GM18951 (cell line): ENCODE measurements around the gene PRKAA2.

Experiments used
- POLR2A ChIP-seq: IDR thresholded peaks from 4 replicates; pipeline ENCODE4 v1.6.1; 2011; ENCODE audit warnings: mild to moderate bottlenecking; ENCODE audit not compliant: insufficient read length, insufficient read depth; ENCODE audit errors: extremely low read depth
- in situ Hi-C: fragments of 300-500 bp; cut with MboI; formaldehyde crosslinking; loops from one replicate; pipeline ENCODE4 v1.12.0; 2022; ENCODE audit warnings: low sequenced_read_pairs, mixed read lengths, inconsistent platforms; ENCODE audit not compliant: unreplicated experiment

PRKAA2 gene

DNA sequence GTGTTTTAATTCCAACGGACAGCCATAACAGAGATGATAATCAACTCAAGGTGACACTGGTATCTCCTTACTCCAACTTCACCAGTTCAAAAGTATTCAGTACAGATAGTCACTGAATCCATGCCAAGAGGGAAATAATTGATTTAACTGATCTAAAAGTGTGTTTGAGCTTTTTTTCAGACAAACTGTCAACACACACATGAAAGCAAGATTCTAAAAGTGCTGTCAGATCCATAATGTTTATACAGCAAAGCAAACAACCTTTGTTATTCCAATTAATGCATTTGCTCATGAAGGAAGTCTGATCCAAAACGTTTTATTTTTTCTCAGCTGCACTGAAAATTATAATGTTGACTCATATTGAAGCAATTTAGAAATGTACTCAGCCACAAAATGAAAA, 5.9 kb upstream of the PRKAA2 start:
- in situ Hi-C loops, result no loop called here
- TF ChIP-seq POLR2A, result no peak

DNA sequence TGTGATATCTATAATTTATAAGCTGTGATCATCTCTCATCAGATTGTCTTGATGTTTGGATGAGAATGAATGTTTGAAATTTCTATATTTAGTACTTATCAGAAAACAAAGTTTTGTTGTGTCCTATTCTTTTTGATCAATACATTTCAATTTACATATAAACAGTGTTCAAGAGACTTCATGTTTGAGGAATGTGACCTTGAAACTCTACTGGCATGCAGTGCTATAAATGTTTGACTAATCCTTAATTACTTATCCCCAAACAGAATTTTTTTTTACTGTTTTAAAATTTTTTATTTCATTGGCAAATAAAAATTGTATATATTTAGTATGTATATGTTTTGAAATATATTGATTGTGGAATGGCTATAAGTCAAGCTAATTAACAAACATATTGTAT, 1.5 kb upstream of the PRKAA2 start:
- in situ Hi-C loops, result no loop called here
- no peak for TF ChIP-seq POLR2A

DNA sequence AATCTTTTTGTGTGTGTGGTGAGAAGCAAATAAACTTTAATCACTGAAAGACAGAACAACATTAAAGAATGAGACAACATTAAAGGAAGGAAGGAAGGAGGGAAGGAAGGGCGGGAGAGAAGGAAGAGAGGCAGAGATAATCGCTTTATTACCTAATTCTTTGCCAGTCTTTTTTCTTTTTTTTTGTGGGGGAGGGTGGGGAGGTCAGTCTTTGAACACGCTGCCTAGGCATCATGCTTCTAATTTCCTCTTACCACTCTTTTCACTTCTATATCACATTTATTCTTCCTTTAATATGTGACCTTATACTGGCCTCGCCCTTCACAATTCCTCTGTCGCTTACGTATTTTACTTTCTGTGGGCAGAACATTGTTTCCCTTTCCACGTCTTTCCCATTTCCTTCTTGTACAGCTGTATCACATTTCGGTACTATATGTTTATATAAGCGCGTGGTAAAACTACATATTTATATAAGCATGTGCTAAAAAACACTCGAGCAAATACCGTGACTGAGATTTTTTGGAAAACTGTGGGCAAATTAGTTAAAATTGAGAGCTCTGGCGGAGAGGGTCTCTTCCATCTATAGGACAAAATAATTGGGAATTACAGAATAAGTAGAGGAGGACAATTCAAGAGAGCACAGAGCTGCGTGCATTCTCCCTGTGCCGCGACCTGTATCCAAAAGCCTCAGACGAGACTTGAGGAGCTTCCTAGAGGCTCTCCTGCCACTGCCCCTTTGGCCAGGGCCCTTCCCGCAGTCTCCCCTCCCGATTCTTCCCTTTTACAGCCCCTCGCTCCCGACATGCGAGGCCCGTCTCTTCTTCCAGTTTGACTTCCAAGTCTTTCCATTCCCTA, 823 bp upstream of the PRKAA2 start:
- no peak for TF ChIP-seq POLR2A
- in situ Hi-C loops, result no loop called here

DNA sequence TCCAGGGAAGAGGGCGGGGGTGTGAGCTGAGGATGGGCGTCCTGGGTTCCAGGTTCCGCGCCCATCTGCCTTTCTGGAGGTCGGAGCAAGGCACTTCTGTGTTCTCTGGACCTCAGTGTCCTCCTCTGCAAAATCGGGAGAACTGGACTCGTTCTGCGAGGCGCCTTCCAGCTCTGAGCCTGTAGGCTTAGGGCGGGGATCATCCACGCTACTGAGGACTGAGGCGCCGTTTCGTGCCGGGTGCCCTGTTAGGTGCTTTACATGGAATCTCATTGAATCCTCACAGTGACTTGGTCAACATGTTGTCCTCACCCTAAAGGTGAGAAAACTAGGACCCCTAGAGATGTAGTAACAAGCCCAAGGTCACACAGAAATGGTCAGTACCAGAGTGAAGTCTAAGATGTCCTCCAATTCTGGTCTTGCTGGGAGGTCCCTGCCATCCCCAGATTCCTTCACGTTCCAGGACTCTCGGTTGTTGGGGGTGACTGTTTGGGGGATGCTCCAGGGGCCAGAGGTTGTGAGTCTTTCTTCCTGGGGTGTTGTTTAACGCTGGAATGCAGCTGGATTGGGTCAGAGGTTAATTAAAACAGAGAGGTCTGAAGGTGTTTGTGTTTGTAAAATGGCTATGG, 677 bp downstream of the PRKAA2 start:
- in situ Hi-C loops, result no loop called here
- TF ChIP-seq POLR2A, result no peak

DNA sequence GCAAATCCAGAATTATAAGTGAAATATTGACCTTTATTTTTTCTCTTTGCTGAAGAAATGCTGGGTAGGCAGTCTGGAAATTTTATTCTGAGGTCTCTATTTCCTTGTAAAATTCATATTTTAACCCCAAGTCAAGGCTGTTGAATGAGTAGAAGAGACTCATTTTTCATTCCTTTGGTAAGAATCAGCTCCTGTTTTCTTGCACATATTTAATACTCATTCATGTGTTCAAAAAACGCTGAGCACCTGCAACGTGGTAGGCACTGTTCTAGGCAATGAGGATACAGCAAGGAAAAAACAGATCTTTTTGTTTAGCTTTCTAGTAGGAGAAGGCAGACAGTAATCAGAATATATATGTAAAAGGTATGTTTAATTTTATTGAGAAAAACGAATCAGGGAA, 1.5 kb downstream of the PRKAA2 start:
- no peak for TF ChIP-seq POLR2A
- in situ Hi-C loops, result no loop called here

DNA sequence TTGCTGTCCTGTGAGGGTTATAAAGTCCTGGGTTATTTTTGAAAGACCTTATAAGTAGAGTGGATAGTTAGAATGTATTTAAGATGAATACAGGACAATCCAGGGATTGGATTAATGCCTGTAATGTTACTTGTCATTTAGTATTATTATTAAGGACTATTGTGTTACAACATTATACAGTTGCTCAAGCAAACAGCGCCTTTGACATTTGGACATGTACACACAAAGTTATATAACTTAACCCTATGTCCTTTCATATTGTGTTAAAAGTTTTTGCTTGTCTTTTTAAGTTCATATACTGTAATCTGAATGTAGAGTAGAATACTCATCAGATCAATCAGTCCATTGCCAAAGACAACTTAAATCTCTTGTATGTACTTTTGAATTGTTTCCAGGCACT, 2.0 kb downstream of the PRKAA2 start:
- no peak for TF ChIP-seq POLR2A
- in situ Hi-C loops, result no loop called here

DNA sequence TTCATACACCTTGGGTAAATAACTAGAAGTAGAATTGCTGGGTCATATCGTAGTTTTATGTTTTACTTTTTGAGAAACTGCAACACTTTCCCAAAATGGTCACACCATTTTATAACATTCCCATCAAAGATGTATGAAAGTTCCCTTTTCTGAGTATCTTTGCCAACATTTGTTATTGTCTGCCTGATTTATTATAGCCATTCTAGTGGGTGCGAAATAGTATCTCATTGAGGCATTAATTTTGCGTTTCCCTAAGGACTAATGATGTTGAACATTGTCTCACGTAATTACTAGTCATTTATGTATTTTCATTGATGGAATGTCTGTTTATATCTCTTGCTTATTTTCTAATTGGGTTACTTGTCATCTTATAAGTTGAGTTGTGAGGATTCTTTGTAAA, 3.4 kb downstream of the PRKAA2 start:
- TF ChIP-seq POLR2A, result no peak
- in situ Hi-C loops, result no loop called here

DNA sequence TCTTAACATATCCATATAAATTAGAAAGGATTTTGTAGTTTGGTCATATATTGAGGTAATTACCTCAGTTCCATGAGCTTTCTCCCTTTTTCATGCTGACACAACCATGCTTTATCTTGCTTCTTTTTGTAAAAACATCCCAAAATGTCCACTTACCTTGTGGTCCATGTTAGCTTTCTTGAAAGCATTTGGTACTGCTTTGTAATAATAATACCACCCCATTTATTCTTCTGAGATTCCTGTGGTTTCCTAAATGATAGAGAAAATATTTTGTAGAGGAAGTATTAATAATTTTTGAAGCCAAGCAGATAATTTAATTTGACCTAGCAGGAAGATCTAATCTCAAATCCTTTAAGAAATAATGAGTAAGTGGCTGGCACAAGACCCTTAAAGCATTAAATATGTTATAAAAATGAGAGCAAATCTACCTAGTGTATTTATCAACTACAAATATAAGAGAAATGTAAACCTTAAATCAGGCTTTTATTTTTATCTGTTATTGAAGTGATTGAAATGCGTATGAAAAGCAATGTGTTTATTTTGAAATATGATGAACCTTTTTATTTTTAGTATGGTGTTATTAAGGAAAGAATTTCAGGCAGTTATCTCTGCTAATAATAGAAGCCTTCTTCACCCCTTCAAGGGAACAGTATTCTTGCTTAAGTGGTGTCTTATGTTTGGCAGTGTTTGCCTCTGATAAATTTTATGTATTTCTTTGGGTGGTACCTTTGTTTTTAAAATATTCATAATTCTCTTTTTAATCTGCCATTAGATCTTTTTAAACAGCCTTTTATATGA, 9.2 kb downstream of the PRKAA2 start:
- in situ Hi-C loops, result no loop called here
- no peak for TF ChIP-seq POLR2A

DNA sequence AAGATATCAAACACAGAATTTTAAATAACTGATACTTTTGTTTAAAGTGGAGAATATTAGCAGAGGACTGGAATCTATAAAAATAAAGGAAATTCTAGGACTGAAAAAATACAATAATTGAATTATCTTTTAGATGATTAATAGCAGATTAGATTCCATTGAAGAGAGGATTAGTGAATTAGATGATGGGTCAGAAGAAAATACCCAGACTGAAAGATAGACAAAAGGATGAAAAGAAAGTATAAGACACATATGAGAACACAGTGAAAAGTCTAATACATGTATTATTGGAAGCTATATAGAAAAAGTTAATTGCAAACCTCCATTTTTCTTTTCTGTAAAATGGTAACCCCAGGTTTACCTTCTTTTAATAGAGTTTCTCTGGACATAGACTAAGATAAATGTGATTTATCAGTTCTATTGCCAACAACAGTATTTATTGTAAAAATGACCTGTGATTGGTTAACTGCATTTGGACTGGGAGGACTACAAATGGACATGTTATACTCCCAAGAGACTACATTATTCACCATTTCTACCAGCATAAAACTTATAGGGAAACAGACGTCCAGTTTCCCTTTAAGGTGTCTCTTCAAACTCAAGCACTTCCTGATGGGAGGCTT, 11.0 kb downstream of the PRKAA2 start:
- in situ Hi-C loops, result no loop called here
- no peak for TF ChIP-seq POLR2A

DNA sequence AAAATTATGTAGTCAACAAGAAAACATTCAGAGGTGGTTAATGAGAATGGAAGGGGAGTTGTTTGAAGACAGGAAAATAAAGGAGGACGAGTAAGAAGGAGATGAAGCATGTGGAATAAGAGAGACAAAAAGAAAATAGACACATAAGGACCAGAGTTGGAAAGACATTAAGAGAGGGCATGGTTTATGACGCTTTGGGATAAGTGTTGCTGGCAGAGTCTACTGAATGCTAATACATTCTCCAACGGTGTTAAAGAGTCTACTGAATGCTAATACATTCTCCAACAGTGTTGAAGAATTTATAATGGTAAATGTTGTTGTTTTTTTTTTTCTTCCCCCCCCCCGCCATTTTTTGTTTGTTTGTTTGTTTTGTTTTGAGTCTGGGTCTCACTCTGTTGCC, 13.1 kb downstream of the PRKAA2 start:
- TF ChIP-seq POLR2A, result no peak
- in situ Hi-C loops, result no loop called here

DNA sequence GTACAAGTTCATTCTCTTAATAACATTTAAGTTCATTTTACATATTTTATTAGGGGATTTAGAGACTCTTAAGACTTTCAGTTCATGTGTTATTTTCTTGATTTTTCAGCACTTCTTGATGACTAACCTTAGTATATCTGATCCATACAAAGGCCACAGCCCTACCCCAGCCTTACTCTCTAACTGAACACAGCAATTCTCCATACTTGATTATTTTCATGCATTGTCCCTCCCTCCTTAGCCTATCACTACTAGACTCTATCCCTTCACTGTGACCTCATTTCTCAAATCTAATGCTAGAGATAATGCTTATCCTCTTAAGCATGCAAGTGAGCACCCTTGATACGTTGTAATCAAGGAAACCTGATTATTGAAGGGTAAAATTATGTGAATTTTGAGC, 15.2 kb downstream of the PRKAA2 start:
- in situ Hi-C loops, result no loop called here
- no peak for TF ChIP-seq POLR2A

DNA sequence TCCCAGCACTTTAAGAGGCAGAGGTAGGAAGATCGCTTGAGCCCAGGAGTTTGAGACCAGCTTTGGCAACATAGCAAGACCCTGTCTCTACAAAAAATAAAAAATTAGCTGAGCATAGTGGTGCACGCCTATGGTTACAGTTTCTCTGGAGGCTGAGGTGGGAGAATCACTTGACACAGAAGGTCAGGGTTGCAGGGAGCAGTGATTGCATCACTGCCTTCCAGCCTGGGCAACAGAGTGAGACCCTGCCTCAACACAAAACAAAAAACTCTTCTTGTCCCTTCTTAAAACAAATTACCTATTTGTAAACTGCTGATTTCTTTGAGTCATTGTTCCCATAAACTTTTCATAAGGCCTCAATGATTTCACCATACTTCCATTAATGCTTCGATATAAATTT, 18.7 kb downstream of the PRKAA2 start:
- in situ Hi-C loops, result no loop called here
- TF ChIP-seq POLR2A, result no peak

DNA sequence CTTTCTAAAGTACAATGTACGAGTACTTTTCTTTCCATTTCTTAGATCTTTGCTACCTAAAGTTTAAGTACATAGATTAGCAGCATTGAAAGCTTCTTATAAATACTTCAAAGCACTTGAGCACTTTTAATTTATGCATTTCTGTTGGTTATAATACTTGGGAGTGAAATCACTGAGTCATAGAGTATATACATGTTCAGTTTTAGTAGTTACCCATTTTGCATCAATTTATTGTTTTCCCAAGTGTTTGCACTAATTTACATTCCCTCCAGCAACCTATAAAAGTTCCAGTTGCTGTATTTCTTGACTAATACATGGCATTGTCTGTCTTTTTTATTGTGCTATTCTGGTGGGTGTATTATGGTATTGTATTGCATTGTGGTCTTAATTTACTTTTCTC, 20.3 kb downstream of the PRKAA2 start:
- in situ Hi-C loops, result no loop called here
- no peak for TF ChIP-seq POLR2A

DNA sequence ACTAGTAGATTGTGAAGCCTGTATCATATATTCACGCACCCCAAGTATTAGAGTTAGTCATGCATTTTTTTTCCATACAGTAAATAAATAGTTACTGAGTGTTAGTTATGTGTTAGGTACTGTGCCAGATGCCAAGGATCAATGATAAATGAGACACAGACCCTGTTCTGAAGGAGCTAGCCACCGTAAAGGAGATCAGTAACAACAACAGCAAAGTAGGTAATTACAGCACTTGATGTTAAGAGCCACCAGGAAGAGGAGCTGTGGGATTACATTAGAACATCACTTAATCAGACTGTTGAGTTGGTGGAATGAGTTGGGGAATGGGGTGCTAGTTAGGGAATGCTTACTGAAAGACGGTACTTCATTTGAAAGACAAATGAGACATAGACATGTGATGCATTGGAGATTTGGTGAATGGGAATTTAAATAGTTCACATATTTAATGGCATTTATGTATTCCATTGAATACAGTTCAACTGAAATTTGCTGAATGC, 21.0 kb downstream of the PRKAA2 start:
- no peak for TF ChIP-seq POLR2A
- in situ Hi-C loops, result no loop called here
